IMR-90 (cell line): Measurements from ENCODE around the gene RALGAPB. TPM values are rescaled to one million over a fixed set of nuclear protein-coding genes. Genes with fewer than 3 reads are reported as not detected.

Source experiments
- ATAC-seq: fragments of 200-7000 bp; cut with Tn5 transposase; 2 replicates; pipeline ENCODE4 v1.9.1; 2020; ENCODE audit warnings: low read depth, mild to moderate bottlenecking, moderate library complexity
- BruUV-seq: library from RNA; stranded (reverse); fragments of 400-500 nt; replicated peaks from 2 replicates; lab custom pipeline; 2021; lab: Mats Ljungman, UMichigan
- CTCF ChIA-PET: fragments of 300-600 bp; formaldehyde crosslinking; extraction: SDS; loops from one replicate; lab custom pipeline; 2021; ENCODE audit warnings: antibody characterized with exemption; lab: Yijun Ruan, JAX
- POLR2A ChIA-PET: fragments of 300-600 bp; sonication (Branson Sonifier 250); formaldehyde crosslinking; loops from one replicate; lab custom pipeline; 2022; ENCODE audit warnings: antibody characterized with exemption; ENCODE audit not compliant: unreplicated experiment; lab: Charles Lee
- DNase-seq: peaks from one replicate; pipeline ENCODE4 v3.0.0; 2013
- H2AFZ ChIP-seq: replicated peaks from 2 replicates; pipeline ENCODE3; 2013; ENCODE audit warnings: low read length, mild to moderate bottlenecking; ENCODE audit not compliant: poor library complexity
- H2AK5ac ChIP-seq: 2 replicates; pipeline ENCODE4 v1.6.1; 2013; ENCODE audit warnings: low read depth, low read length, inconsistent platforms
- H2AK9ac ChIP-seq: replicated peaks from 2 replicates; pipeline ENCODE3; 2013; ENCODE audit warnings: mild to moderate bottlenecking, low read depth, low read length, moderate library complexity; ENCODE audit not compliant: poor library complexity
- H2BK120ac ChIP-seq: 2 replicates; pipeline ENCODE4 v1.6.1; 2013; ENCODE audit warnings: low read depth, low read length, inconsistent platforms
- H2BK15ac ChIP-seq: 3 replicates; pipeline ENCODE4 v1.6.1; 2013; ENCODE audit warnings: low read depth, low read length, inconsistent platforms
- H2BK20ac ChIP-seq: 2 replicates; pipeline ENCODE4 v1.6.1; 2013; ENCODE audit warnings: low read depth, mild to moderate bottlenecking, inconsistent platforms, low read length, moderate library complexity
- H2BK5ac ChIP-seq: 2 replicates; pipeline ENCODE4 v1.6.1; 2013; ENCODE audit warnings: mild to moderate bottlenecking, low read depth, low read length, inconsistent platforms; ENCODE audit not compliant: poor library complexity, severe bottlenecking
- H3K14ac ChIP-seq: replicated peaks from 2 replicates; pipeline ENCODE4 v1.6.1; 2013; ENCODE audit warnings: low read depth, low read length, inconsistent platforms
- H3K18ac ChIP-seq: 2 replicates; pipeline ENCODE4 v1.6.1; 2013; ENCODE audit warnings: low read depth, low read length, control low read depth
- H3K23ac ChIP-seq: 2 replicates; pipeline ENCODE4 v1.6.1; 2013; ENCODE audit warnings: low read depth, low read length, inconsistent platforms
- H3K27ac ChIP-seq: 2 replicates; pipeline ENCODE4 v1.5.1; 2013; ENCODE audit warnings: mild to moderate bottlenecking, control low read depth, low read length; ENCODE audit not compliant: insufficient read depth
- H3K27me3 ChIP-seq: 2 replicates; pipeline ENCODE4 v1.6.1; 2013; ENCODE audit warnings: low read length; ENCODE audit not compliant: control insufficient read depth, insufficient read depth
- H3K36me3 ChIP-seq: 2 replicates; pipeline ENCODE4 v1.6.1; 2013; ENCODE audit warnings: low read length, mixed read lengths; ENCODE audit not compliant: control insufficient read depth, insufficient read depth
- H3K4ac ChIP-seq: 2 replicates; pipeline ENCODE4 v1.6.1; 2013; ENCODE audit warnings: low read depth, low read length, inconsistent platforms
- H3K4me1 ChIP-seq: 2 replicates; pipeline ENCODE4 v1.6.1; 2013; ENCODE audit warnings: low read length, mixed read lengths; ENCODE audit not compliant: control insufficient read depth, insufficient read depth
- H3K4me2 ChIP-seq: 2 replicates; pipeline ENCODE4 v1.6.1; 2013; ENCODE audit warnings: low read depth, mild to moderate bottlenecking, control low read depth, low read length, moderate library complexity
- H3K4me3 ChIP-seq: 2 replicates; pipeline ENCODE4 v1.5.1; 2013; ENCODE audit warnings: low read depth, mild to moderate bottlenecking, control low read depth, low read length, moderate library complexity; ENCODE audit not compliant: insufficient read depth
- H3K56ac ChIP-seq: 2 replicates; pipeline ENCODE4 v1.6.1; 2013; ENCODE audit warnings: low read length, inconsistent platforms; ENCODE audit not compliant: insufficient read depth; ENCODE audit errors: extremely low read depth
- H3K79me1 ChIP-seq, 2 experiments: 2 replicates each; pipeline ENCODE4 v1.6.1; 2013; ENCODE audit warnings: low read length in 2 of 2, inconsistent platforms in 1 of 2, low read depth in 1 of 2
- H3K9ac ChIP-seq: 2 replicates; pipeline ENCODE4 v1.6.1; 2013; ENCODE audit warnings: low read depth, low read length, control low read depth
- H3K9me1 ChIP-seq: 2 replicates; pipeline ENCODE4 v1.6.1; 2013; ENCODE audit warnings: low read length, inconsistent platforms; ENCODE audit not compliant: insufficient read depth
- H3K9me3 ChIP-seq: 2 replicates; pipeline ENCODE4 v1.6.1; 2013; ENCODE audit warnings: low read length; ENCODE audit not compliant: control insufficient read depth, insufficient read depth
- H4K20me1 ChIP-seq: 2 replicates; pipeline ENCODE4 v1.6.1; 2013; ENCODE audit warnings: low read length, inconsistent platforms; ENCODE audit not compliant: insufficient read depth
- H4K5ac ChIP-seq: 2 replicates; pipeline ENCODE4 v1.6.1; 2013; ENCODE audit warnings: mild to moderate bottlenecking, low read depth, low read length, control low read depth
- H4K8ac ChIP-seq, 2 experiments: 2 replicates each; pipeline ENCODE4 v1.6.1; 2013; ENCODE audit warnings: low read depth in 2 of 2, low read length in 2 of 2, control low read depth in 1 of 2, inconsistent platforms in 1 of 2
- H4K91ac ChIP-seq: 2 replicates; pipeline ENCODE4 v1.6.1; 2013; ENCODE audit warnings: low read depth, low read length, inconsistent platforms; ENCODE audit not compliant: insufficient read depth
- BHLHE40 ChIP-seq: fragments of 150-350 bp; IDR thresholded peaks from 2 replicates; pipeline ENCODE4 v1.6.1; 2016; ENCODE audit warnings: mild to moderate bottlenecking, low read depth, low read length
- CEBPB ChIP-seq: IDR thresholded peaks from 2 replicates; pipeline ENCODE4 v1.6.1; 2012; ENCODE audit warnings: low read depth, low read length, improper control_type of control experiment
- CHD1 ChIP-seq: IDR thresholded peaks from 2 replicates; pipeline ENCODE4 v1.6.1; 2012; ENCODE audit warnings: low read depth, low read length, improper control_type of control experiment
- CTCF ChIP-seq: conservative IDR thresholded peaks from 2 replicates; pipeline ENCODE4 v1.5.1; 2012; ENCODE audit warnings: mild to moderate bottlenecking, low read depth, low read length, improper control_type of control experiment
- ELK1 ChIP-seq: fragments of 150-350 bp; IDR thresholded peaks from 2 replicates; pipeline ENCODE4 v1.6.1; 2016; ENCODE audit warnings: low read depth, mild to moderate bottlenecking, low read length, moderate library complexity, borderline replicate concordance
- FOS ChIP-seq: fragments of 150-350 bp; IDR thresholded peaks from 2 replicates; pipeline ENCODE4 v1.6.1; 2016; ENCODE audit warnings: low read depth, low read length
- MAFK ChIP-seq: IDR thresholded peaks from 2 replicates; pipeline ENCODE4 v1.6.1; 2012; ENCODE audit warnings: low read depth, low read length, improper control_type of control experiment
- MAZ ChIP-seq: IDR thresholded peaks from 2 replicates; pipeline ENCODE4 v1.6.1; 2012; ENCODE audit warnings: low read depth, mild to moderate bottlenecking, low read length, improper control_type of control experiment, moderate library complexity, borderline replicate concordance
- MXI1 ChIP-seq: IDR thresholded peaks from 2 replicates; pipeline ENCODE4 v1.6.1; 2012; ENCODE audit warnings: low read depth, mild to moderate bottlenecking, low read length, moderate library complexity, borderline replicate concordance
- NFE2L2 ChIP-seq: fragments of 150-350 bp; IDR thresholded peaks from 2 replicates; pipeline ENCODE4 v1.6.1; 2016; ENCODE audit warnings: low read depth, mild to moderate bottlenecking, low read length
- POLR2A ChIP-seq: IDR thresholded peaks from 2 replicates; pipeline ENCODE4 v1.6.1; 2012; ENCODE audit warnings: mild to moderate bottlenecking, low read depth, low read length
- RAD21 ChIP-seq: IDR thresholded peaks from 2 replicates; pipeline ENCODE4 v1.6.1; 2012; ENCODE audit warnings: low read length, improper control_type of control experiment
- RCOR1 ChIP-seq: IDR thresholded peaks from 2 replicates; pipeline ENCODE4 v1.6.1; 2012; ENCODE audit warnings: mild to moderate bottlenecking, low read length, improper control_type of control experiment; ENCODE audit not compliant: insufficient replicate concordance
- RFX5 ChIP-seq: IDR thresholded peaks from 2 replicates; pipeline ENCODE4 v1.8.0; 2012; ENCODE audit warnings: low read depth, mild to moderate bottlenecking, low read length, moderate library complexity
- SMC3 ChIP-seq: fragments of 150-350 bp; IDR thresholded peaks from 2 replicates; pipeline ENCODE4 v1.6.1; 2016; ENCODE audit warnings: low read depth, mild to moderate bottlenecking, antibody characterized with exemption, low read length, moderate library complexity
- USF2 ChIP-seq: fragments of 150-350 bp; IDR thresholded peaks from 2 replicates; pipeline ENCODE4 v1.6.1; 2017; ENCODE audit warnings: mild to moderate bottlenecking, antibody characterized with exemption, low read length, low read depth
- WGBS, 2 experiments: methylation state at CpG; one replicate each; pipeline versions ENCODE4 v1.1.5 to v1.1.7; 2013; ENCODE audit warnings: missing lambda C conversion rate in 2 of 2; ENCODE audit not compliant: insufficient read length in 1 of 2; ENCODE audit errors: extremely low coverage in 2 of 2; 5-methylcytosine and 5-hydroxymethylcytosine counted together
- dilution Hi-C: fragments of 300-500 bp; cut with HindIII; formaldehyde crosslinking; loops from one replicate; pipeline ENCODE4 v1.14.3; 2018; ENCODE audit warnings: low sequenced_read_pairs; ENCODE audit not compliant: unreplicated experiment
- in situ Hi-C: fragments of 300-500 bp; cut with MboI; formaldehyde crosslinking; loops from 3 replicates; pipeline ENCODE4 v1.14.3; 2019; ENCODE audit warnings: low sequenced_read_pairs, inconsistent platforms, mixed read lengths
- intact Hi-C: fragments of 100-400 bp; cut with micrococcal nuclease; formaldehyde crosslinking; loops from 2 replicates; pipeline ENCODE4 v1.10.0; 2022
- polyA plus RNA-seq, 3 experiments: library from polyadenylated mRNA; depleted of rRNA; stranded (reverse); fragments of >200 nt; gene quantifications; 2 replicates each; pipeline ENCODE4 v1.2.3, GENCODE V29; 2012; ENCODE audit warnings: low replicate concordance in 1 of 3
- total RNA-seq: library from RNA; depleted of rRNA; stranded (reverse); fragments of >200 nt; gene quantifications from 2 replicates; pipeline ENCODE4 v1.2.3, GENCODE V29; 2012

The RALGAPB gene
- total and polyA plus RNA-seq, 2 of the 4 experiments (the other 2 are of a cell fraction), result 12.7 to 30.3 TPM

GRCh38 chr20:38489181-38489580 lies 16.5 kb downstream of the RALGAPB start:
- Histone ChIP-seq H3K56ac (no peak overlapping the region), H2BK5ac (no peak overlapping the region), H4K8ac (no peak overlapping the region), H3K9me1 (peaks cover 8% of the 10 kb centered on the region), H3K9ac (no peak overlapping the region), H2BK15ac (no peak overlapping the region), H4K91ac (no peak overlapping the region), H3K9me3 (no peaks in the 10 kb centered on the region), H2BK20ac (no peak overlapping the region), H3K4me2 (no peak overlapping the region), H3K14ac (no peak overlapping the region), H2AFZ (no peak overlapping the region), H3K18ac (no peak overlapping the region), H3K23ac (no peak overlapping the region), H4K5ac (no peak overlapping the region), H3K79me1 (peaks cover 35 to 55% of the 10 kb centered on the region in 2 experiments), H3K27me3 (no peaks in the 10 kb centered on the region), H3K4ac (no peak overlapping the region), H3K4me1 (0 out of 2 replicates have a peak, but pooled peaks cover under 1% of the 10 kb centered on the region), H2AK5ac (no peak overlapping the region), H4K20me1 (peaks cover 20% of the 10 kb centered on the region), H3K27ac (no peak overlapping the region), H3K4me3 (no peak overlapping the region), H2AK9ac (no peak overlapping the region), H2BK120ac (no peak overlapping the region), H3K36me3 (peaks cover 13% of the 10 kb centered on the region)
- no TSS peak for BruUV-seq
- TF ChIP-seq CEBPB (no peak), POLR2A (no peak), MAFK (no peak), CTCF (no peak), SMC3 (no peak), MXI1 (no peak), USF2 (no peak), RFX5 (no peak), NFE2L2 (no peak), BHLHE40 (no peak), CHD1 (no peak), RAD21 (no peak), MAZ (no peak), RCOR1 (no peak), FOS (no peak), ELK1 (no peak)
- in situ Hi-C loops, result no loop called here
- dilution Hi-C loops, result no loop called here
- POLR2A ChIA-PET, result no interaction called here
- no peak for ATAC-seq
- no peak for DNase-seq
- intact Hi-C loops, result no loop called here
- WGBS, 2 experiments, result no CpG with 5 or more reads among the region's 3 CpGs
- CTCF ChIA-PET, result no interaction called here
